ENCODE results near the gene ABTB2.

DNA sequence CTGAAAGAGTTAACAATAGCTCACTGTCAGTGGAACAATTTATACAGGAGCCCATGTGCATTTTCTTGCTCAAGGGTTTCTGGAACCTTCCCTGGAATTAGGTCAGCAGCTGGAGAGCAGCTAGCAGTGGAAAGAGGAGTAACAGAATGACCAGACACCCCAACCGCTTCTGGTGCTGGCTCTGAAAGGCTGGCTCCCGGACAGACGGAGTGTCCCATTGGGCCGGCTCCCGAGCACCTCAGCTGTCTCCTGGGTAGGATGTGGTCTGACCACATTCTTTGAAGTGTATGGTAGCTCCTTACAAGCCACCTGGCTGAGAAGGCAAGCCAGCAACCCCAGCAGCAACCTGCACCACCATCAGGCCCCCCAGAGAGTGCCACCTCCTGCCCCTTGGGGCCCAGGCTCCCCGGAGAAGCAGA lies 44.7 kb downstream of the ABTB2 start:
- TF ChIP-seq POLR2A (IDR thresholded peaks at IDR 0.05): no peak
- TF ChIP-seq, protein P1, sequence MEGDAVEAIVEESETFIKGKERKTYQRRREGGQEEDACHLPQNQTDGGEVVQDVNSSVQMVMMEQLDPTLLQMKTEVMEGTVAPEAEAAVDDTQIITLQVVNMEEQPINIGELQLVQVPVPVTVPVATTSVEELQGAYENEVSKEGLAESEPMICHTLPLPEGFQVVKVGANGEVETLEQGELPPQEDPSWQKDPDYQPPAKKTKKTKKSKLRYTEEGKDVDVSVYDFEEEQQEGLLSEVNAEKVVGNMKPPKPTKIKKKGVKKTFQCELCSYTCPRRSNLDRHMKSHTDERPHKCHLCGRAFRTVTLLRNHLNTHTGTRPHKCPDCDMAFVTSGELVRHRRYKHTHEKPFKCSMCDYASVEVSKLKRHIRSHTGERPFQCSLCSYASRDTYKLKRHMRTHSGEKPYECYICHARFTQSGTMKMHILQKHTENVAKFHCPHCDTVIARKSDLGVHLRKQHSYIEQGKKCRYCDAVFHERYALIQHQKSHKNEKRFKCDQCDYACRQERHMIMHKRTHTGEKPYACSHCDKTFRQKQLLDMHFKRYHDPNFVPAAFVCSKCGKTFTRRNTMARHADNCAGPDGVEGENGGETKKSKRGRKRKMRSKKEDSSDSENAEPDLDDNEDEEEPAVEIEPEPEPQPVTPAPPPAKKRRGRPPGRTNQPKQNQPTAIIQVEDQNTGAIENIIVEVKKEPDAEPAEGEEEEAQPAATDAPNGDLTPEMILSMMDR (IDR thresholded peaks at IDR 0.05): no peak

Data from body of pancreas (tissue), 4 donors.